Tibial nerve (tissue), 4 donors: ENCODE data around the gene NFKBIZ. TPM values are rescaled to one million over a fixed set of nuclear protein-coding genes. Genes with fewer than 3 reads are reported as not detected.

Experiments
- DNase-seq, 2 donors: peaks; one replicate each; pipeline ENCODE4 v3.0.0-alpha.2; 2019; ENCODE audit warnings: low spot score in 2 of 2
- H3K27ac ChIP-seq, 4 donors: fragments of 200-600 bp; sonication (generic) in 3 of 4; one replicate each; pipeline ENCODE4 v1.5.1; 2017 to 2019; ENCODE audit warnings: mild to moderate bottlenecking in 1 of 4
- H3K27me3 ChIP-seq, 2 donors: fragments of 200-600 bp; sonication (generic) in 1 of 2; one replicate each; pipeline versions ENCODE4 v1.5.1 to v1.6.0; 2017 to 2019
- H3K36me3 ChIP-seq, 3 donors: fragments of 200-600 bp; sonication (generic); one replicate each; pipeline ENCODE4 v1.5.1; 2018 to 2019
- H3K4me1 ChIP-seq, 4 donors: fragments of 200-600 bp; sonication (generic) in 3 of 4; one replicate each; pipeline ENCODE4 v1.5.1; 2017 to 2019
- H3K4me3 ChIP-seq, 4 donors: fragments of 200-600 bp; sonication (generic) in 3 of 4; one replicate each; pipeline ENCODE4 v1.5.1; 2017 to 2019; ENCODE audit warnings: mild to moderate bottlenecking in 1 of 4, moderate library complexity in 1 of 4
- H3K9me3 ChIP-seq, 4 donors: fragments of 200-600 bp; sonication (generic) in 3 of 4; one replicate each; pipeline ENCODE4 v1.5.1; 2017 to 2019
- EP300 ChIP-seq, 2 donors: sonication (generic); formaldehyde crosslinking; IDR thresholded peaks; one replicate each; pipeline ENCODE4 v1.6.1; 2017; ENCODE audit warnings: antibody characterized with exemption in 2 of 2, mild to moderate bottlenecking in 1 of 2
- POLR2A ChIP-seq, 2 donors: fragments of 450-650 bp; IDR thresholded peaks; one replicate each; pipeline ENCODE4 v1.6.1; 2017; ENCODE audit warnings: antibody characterized with exemption in 2 of 2, mild to moderate bottlenecking in 2 of 2, moderate library complexity in 2 of 2
- WGBS, 2 donors: methylation state at CpG; one replicate each; pipeline ENCODE4 v1.1.5; 2018; 5-methylcytosine and 5-hydroxymethylcytosine counted together
- total RNA-seq, 4 donors: library from RNA; depleted of rRNA; stranded (reverse); fragments of >200 nt; gene quantifications; one replicate each; pipeline ENCODE4 v1.1.0, GENCODE V29; 2016
- TF ChIP-seq, protein P1 (sequence below), 5 experiments: fragments of 200-600 bp in 3 of 5; fragments of 450-650 bp in 2 of 5; sonication (generic) in 3 of 5; IDR thresholded peaks; one replicate each; pipeline ENCODE4 v1.5.1; 2016 to 2019; ENCODE audit warnings: antibody characterized with exemption in 5 of 5, mild to moderate bottlenecking in 3 of 5, moderate library complexity in 2 of 5

NFKBIZ gene
- total RNA-seq, 4 donors from 2014 or later, result 81.3 to 161 (median 95.1) TPM

GRCh38 chr3:101886626-101887025, 37.3 kb downstream of the NFKBIZ start:
- H3K27me3 ChIP-seq, result no peaks in the 10 kb centered on the region
- no peak for DNase-seq
- TF ChIP-seq EP300 (IDR thresholded peaks at IDR 0.05), result no peak
- TF ChIP-seq, protein P1, sequence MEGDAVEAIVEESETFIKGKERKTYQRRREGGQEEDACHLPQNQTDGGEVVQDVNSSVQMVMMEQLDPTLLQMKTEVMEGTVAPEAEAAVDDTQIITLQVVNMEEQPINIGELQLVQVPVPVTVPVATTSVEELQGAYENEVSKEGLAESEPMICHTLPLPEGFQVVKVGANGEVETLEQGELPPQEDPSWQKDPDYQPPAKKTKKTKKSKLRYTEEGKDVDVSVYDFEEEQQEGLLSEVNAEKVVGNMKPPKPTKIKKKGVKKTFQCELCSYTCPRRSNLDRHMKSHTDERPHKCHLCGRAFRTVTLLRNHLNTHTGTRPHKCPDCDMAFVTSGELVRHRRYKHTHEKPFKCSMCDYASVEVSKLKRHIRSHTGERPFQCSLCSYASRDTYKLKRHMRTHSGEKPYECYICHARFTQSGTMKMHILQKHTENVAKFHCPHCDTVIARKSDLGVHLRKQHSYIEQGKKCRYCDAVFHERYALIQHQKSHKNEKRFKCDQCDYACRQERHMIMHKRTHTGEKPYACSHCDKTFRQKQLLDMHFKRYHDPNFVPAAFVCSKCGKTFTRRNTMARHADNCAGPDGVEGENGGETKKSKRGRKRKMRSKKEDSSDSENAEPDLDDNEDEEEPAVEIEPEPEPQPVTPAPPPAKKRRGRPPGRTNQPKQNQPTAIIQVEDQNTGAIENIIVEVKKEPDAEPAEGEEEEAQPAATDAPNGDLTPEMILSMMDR (IDR thresholded peaks at IDR 0.05), result no peak
- TF ChIP-seq POLR2A (IDR thresholded peaks at IDR 0.05), result no peak
- no peak overlapping the region for H3K4me3 ChIP-seq
- no peak overlapping the region for H3K27ac ChIP-seq
- no peaks in the 10 kb centered on the region for H3K9me3 ChIP-seq
- 79 to 100% methylated on average over 3 of the region's 3 CpGs for WGBS, 2 donors
- peaks cover 0 to 10% (median 0%) of the 10 kb centered on the region in 4 donors for H3K4me1 ChIP-seq
- H3K36me3 ChIP-seq, result no peaks in the 10 kb centered on the region

GRCh38 chr3:101888653-101889052, 39.3 kb downstream of the NFKBIZ start:
- no peak for DNase-seq
- Histone ChIP-seq H3K4me1 (peaks cover 0 to 10% (median 0%) of the 10 kb centered on the region in 4 donors), H3K27me3 (no peaks in the 10 kb centered on the region), H3K9me3 (peaks cover 0 to 2% (median 0%) of the 10 kb centered on the region in 4 donors), H3K27ac (no peak overlapping the region), H3K36me3 (no peaks in the 10 kb centered on the region), H3K4me3 (no peak overlapping the region)
- TF ChIP-seq EP300 (IDR thresholded peaks at IDR 0.05) (no peak), POLR2A (IDR thresholded peaks at IDR 0.05) (no peak)
- TF ChIP-seq, protein P1 (IDR thresholded peaks at IDR 0.05), result no peak
- 34 to 48% methylated on average over 3 of the region's 3 CpGs for WGBS, 2 donors

- Histone ChIP-seq H3K27ac (no peak overlapping the region), H3K9me3 (peaks cover 0 to 7% (median 0%) of the 10 kb centered on the region in 4 donors), H3K4me1 (peaks cover 0 to 10% (median 0%) of the 10 kb centered on the region in 4 donors), H3K4me3 (no peak overlapping the region), H3K27me3 (no peaks in the 10 kb centered on the region), H3K36me3 (no peaks in the 10 kb centered on the region)
- TF ChIP-seq EP300 (IDR thresholded peaks at IDR 0.05) (no peak), POLR2A (IDR thresholded peaks at IDR 0.05) (no peak)
- TF ChIP-seq, protein P1 (IDR thresholded peaks at IDR 0.05), result no peak
- no peak for DNase-seq
These were observed 41.4 kb downstream of the NFKBIZ start for GRCh38 chr3:101890716-101891115.

DNA sequence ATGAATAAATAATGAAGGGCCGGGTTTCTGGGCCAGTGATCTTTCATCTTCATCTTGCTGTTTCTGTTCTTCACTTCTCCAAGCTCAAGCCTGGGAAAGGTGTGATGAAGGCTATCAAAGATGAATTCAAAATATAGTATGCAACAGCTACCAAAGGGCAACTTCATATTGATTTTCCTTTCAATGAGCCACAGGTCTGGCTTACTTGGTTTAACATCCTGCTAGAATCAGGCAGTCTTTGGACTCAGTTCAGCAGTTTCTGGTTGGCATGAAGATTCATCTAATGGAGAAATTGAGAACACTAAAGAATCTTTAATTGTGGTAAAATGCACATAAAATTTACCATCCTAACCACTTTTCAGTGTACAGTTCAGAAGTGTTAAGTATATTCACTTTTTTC, 43.3 kb downstream of the NFKBIZ start:
- H3K9me3 ChIP-seq, result peaks cover 0 to 7% (median 0%) of the 10 kb centered on the region in 4 donors
- peaks cover 0 to 10% (median 0%) of the 10 kb centered on the region in 4 donors for H3K4me1 ChIP-seq
- H3K4me3 ChIP-seq, result no peak overlapping the region
- 86 to 95% methylated on average over 1 of the region's 1 CpG for WGBS, 2 donors
- no peaks in the 10 kb centered on the region for H3K36me3 ChIP-seq
- H3K27me3 ChIP-seq, result no peaks in the 10 kb centered on the region
- TF ChIP-seq, protein P1 (IDR thresholded peaks at IDR 0.05), result no peak
- no peak for TF ChIP-seq EP300 (IDR thresholded peaks at IDR 0.05)
- TF ChIP-seq POLR2A (IDR thresholded peaks at IDR 0.05), result no peak
- no peak for DNase-seq
- no peak overlapping the region for H3K27ac ChIP-seq

GRCh38 chr3:101896083-101896757, 46.9 kb downstream of the NFKBIZ start:
- no peaks in the 10 kb centered on the region for H3K27me3 ChIP-seq
- H3K9me3 ChIP-seq, result peaks cover 0 to 7% (median 0%) of the 10 kb centered on the region in 4 donors
- H3K27ac ChIP-seq, result no peak overlapping the region
- H3K36me3 ChIP-seq, result no peaks in the 10 kb centered on the region
- 87 to 91% methylated on average over 2 of the region's 2 CpGs for WGBS, 2 donors
- no peak for DNase-seq
- no peak overlapping the region for H3K4me3 ChIP-seq
- no peak for TF ChIP-seq EP300 (IDR thresholded peaks at IDR 0.05)
- TF ChIP-seq, protein P1 (IDR thresholded peaks at IDR 0.05), result no peak
- TF ChIP-seq POLR2A (IDR thresholded peaks at IDR 0.05), result no peak
- no peaks in the 10 kb centered on the region for H3K4me1 ChIP-seq
